GM12878 (cell line): ENCODE measurements around the gene S1PR2. TPM values are rescaled to one million over a fixed set of nuclear protein-coding genes. Genes with fewer than 3 reads are reported as not detected.

Experiments used
- ATAC-seq: fragments of 200-7000 bp; cut with Tn5 transposase; 3 replicates; pipeline ENCODE4 v1.9.1; 2020; ENCODE audit warnings: mild to moderate bottlenecking, moderate library complexity
- BruUV-seq: library from RNA; stranded (reverse); fragments of 400-500 nt; replicated peaks from 2 replicates; lab custom pipeline; 2021; lab: Mats Ljungman, UMichigan
- CTCF ChIA-PET: fragments of 300-600 bp; sonication (Branson Sonifier 250); formaldehyde crosslinking; extraction: SDS; loops from one replicate; lab custom pipeline; 2021; ENCODE audit warnings: inconsistent platforms; lab: Yijun Ruan, JAX
- POLR2A ChIA-PET: fragments of 350-600 bp; formaldehyde crosslinking; extraction: SDS; loops from one replicate; lab custom pipeline; 2021; ENCODE audit warnings: inconsistent platforms; lab: Charles Lee
- RAD21 ChIA-PET: fragments of 300-600 bp; sonication (Branson Sonifier 250); formaldehyde crosslinking; loops from one replicate; lab custom pipeline; 2023; ENCODE audit warnings: antibody characterized with exemption; ENCODE audit not compliant: unreplicated experiment; lab: Charles Lee
- SMC1A ChIA-PET: fragments of 300-600 bp; sonication (Branson Sonifier 250); formaldehyde crosslinking; loops from one replicate; lab custom pipeline; 2023; ENCODE audit not compliant: unreplicated experiment, uncharacterized antibody; lab: Charles Lee
- DNase-seq: peaks from one replicate; pipeline ENCODE4 v3.0.0-alpha.2; 2011; ENCODE audit warnings: low read depth, low spot score
- FAIRE-seq: peaks from 3 replicates; lab custom pipeline; 2011; peaks lifted over from hg19 to GRCh38; lab: Jason Lieb, UNC
- H2AFZ ChIP-seq: 2 replicates; pipeline ENCODE4 v1.6.0; 2011; ENCODE audit warnings: low read depth, low read length, control low read depth; ENCODE audit not compliant: control insufficient read depth
- H3K27ac ChIP-seq: 2 replicates; pipeline ENCODE4 v1.5.1; 2011; ENCODE audit warnings: control low read depth; ENCODE audit not compliant: control insufficient read depth, insufficient read depth
- H3K27me3 ChIP-seq, 2 experiments: replicated peaks in 1 of 2; 2 replicates each; pipeline versions ENCODE4 v1.6.0 to v1.6.1; 2011; ENCODE audit warnings: low read length in 1 of 2; ENCODE audit not compliant: control insufficient read depth in 2 of 2, insufficient read depth in 2 of 2
- H3K36me3 ChIP-seq, 2 experiments: 2 replicates each; pipeline ENCODE4 v1.5.1; 2011; ENCODE audit warnings: low read length in 1 of 2; ENCODE audit not compliant: control insufficient read depth in 2 of 2, insufficient read depth in 2 of 2
- H3K4me1 ChIP-seq: 2 replicates; pipeline ENCODE4 v1.6.1; 2011; ENCODE audit warnings: mild to moderate bottlenecking, low read length, moderate library complexity, mixed read lengths; ENCODE audit not compliant: control insufficient read depth, insufficient read depth
- H3K4me2 ChIP-seq: 2 replicates; pipeline ENCODE4 v1.6.0; 2011; ENCODE audit warnings: control low read depth; ENCODE audit not compliant: control insufficient read depth, insufficient read depth
- H3K4me3 ChIP-seq: fragments of 200-600 bp; sonication (generic); 2 replicates; pipeline ENCODE4 v1.5.1; 2016
- H3K79me2 ChIP-seq: 2 replicates; pipeline ENCODE4 v1.6.0; 2011; ENCODE audit warnings: low read length; ENCODE audit not compliant: control insufficient read depth, insufficient read depth
- H3K9ac ChIP-seq: 2 replicates; pipeline ENCODE4 v1.8.0; 2011; ENCODE audit warnings: low read length, control low read depth, mixed read lengths; ENCODE audit not compliant: control insufficient read depth, insufficient read depth
- H3K9me3 ChIP-seq: replicated peaks from 3 replicates; pipeline ENCODE4 v1.5.1; 2011; ENCODE audit warnings: mild to moderate bottlenecking, low read length; ENCODE audit not compliant: control insufficient read depth, insufficient read depth
- H4K20me1 ChIP-seq: 2 replicates; pipeline ENCODE4 v1.6.0; 2011; ENCODE audit not compliant: control insufficient read depth, insufficient read depth
- CBX3 ChIP-seq: fragments of 200-600 bp; sonication (generic); IDR thresholded peaks from 2 replicates; pipeline ENCODE4 v1.6.1; 2016; ENCODE audit warnings: low read depth, borderline replicate concordance
- E4F1 ChIP-seq: fragments of 450-650 bp; IDR thresholded peaks from 2 replicates; pipeline ENCODE4 v1.6.1; 2018; ENCODE audit warnings: borderline replicate concordance, mild to moderate bottlenecking; ENCODE audit not compliant: partially characterized antibody
- ETV6 ChIP-seq, 2 experiments: fragments of 450-650 bp in 1 of 2; IDR thresholded peaks in 1 of 2; conservative IDR thresholded peaks in 1 of 2; 2 replicates each; pipeline ENCODE4 v1.6.1; 2014; ENCODE audit warnings: antibody characterized with exemption in 1 of 2, borderline replicate concordance in 1 of 2, low read depth in 1 of 2, mild to moderate bottlenecking in 1 of 2, moderate library complexity in 1 of 2
- FOXM1 ChIP-seq: IDR thresholded peaks from 2 replicates; pipeline ENCODE4 v1.6.1; 2012; ENCODE audit warnings: low read depth, mild to moderate bottlenecking, inconsistent platforms, low read length, moderate library complexity
- GABPA ChIP-seq: IDR thresholded peaks from 2 replicates; pipeline ENCODE4 v1.6.1; 2014; ENCODE audit warnings: antibody characterized with exemption, low read depth, mild to moderate bottlenecking, inconsistent platforms
- MTA3 ChIP-seq: IDR thresholded peaks from 2 replicates; pipeline ENCODE4 v1.6.1; 2012; ENCODE audit warnings: low read length, inconsistent platforms, borderline replicate concordance
- NBN ChIP-seq: fragments of 450-650 bp; IDR thresholded peaks from 2 replicates; pipeline ENCODE4 v1.6.1; 2016
- NFYA ChIP-seq: IDR thresholded peaks from 2 replicates; pipeline ENCODE4 v1.6.1; 2011; ENCODE audit warnings: low read depth, mild to moderate bottlenecking, low read length, improper control_type of control experiment, borderline replicate concordance
- PKNOX1 ChIP-seq: fragments of 450-650 bp; IDR thresholded peaks from 2 replicates; pipeline ENCODE4 v1.6.1; 2016; ENCODE audit warnings: mild to moderate bottlenecking
- POLR2AphosphoS5 ChIP-seq: IDR thresholded peaks from 2 replicates; pipeline ENCODE4 v1.6.1; 2011; ENCODE audit warnings: mild to moderate bottlenecking, low read length, inconsistent platforms
- SRF ChIP-seq, 2 experiments: IDR thresholded peaks; 2 replicates each; pipeline ENCODE4 v1.6.1; 2011; ENCODE audit warnings: low read depth in 2 of 2, low read length in 2 of 2, mild to moderate bottlenecking in 1 of 2, moderate library complexity in 1 of 2
- TARDBP ChIP-seq: IDR thresholded peaks from 2 replicates; pipeline ENCODE4 v1.6.1; 2016; ENCODE audit warnings: borderline replicate concordance
- USF2 ChIP-seq: IDR thresholded peaks from 2 replicates; pipeline ENCODE4 v1.6.1; 2011; ENCODE audit warnings: low read depth, low read length, improper control_type of control experiment, borderline replicate concordance
- WRNIP1 ChIP-seq: IDR thresholded peaks from 2 replicates; pipeline ENCODE4 v1.6.1; 2011; ENCODE audit warnings: low read depth, low read length, improper control_type of control experiment, borderline replicate concordance
- ZBTB4 ChIP-seq: fragments of 450-650 bp; formaldehyde crosslinking; IDR thresholded peaks from 2 replicates; pipeline ENCODE4 v1.4.0; 2022; ENCODE audit warnings: mild to moderate bottlenecking, moderate library complexity
- ZNF622 ChIP-seq: fragments of 450-650 bp; IDR thresholded peaks from 2 replicates; pipeline ENCODE4 v1.6.1; 2017; ENCODE audit warnings: mild to moderate bottlenecking, inconsistent platforms
- whole genome bisulfite sequencing: methylation state at CpG from one replicate; pipeline ENCODE4 v1.1.6; 2016; ENCODE audit warnings: low lambda C conversion rate; ENCODE audit not compliant: insufficient replicate concordance, insufficient coverage; ENCODE audit errors: missing lambda C conversion rate; 5-methylcytosine and 5-hydroxymethylcytosine counted together
- in situ Hi-C: fragments of 300-500 bp; cut with MboI; formaldehyde crosslinking; loops from 9 replicates; pipeline ENCODE4 v1.14.3; 2018; ENCODE audit warnings: mixed read lengths
- intact Hi-C: fragments of 100-400 bp; cut with micrococcal nuclease; formaldehyde crosslinking; loops from one replicate; pipeline ENCODE4 v1.14.2; 2022; ENCODE audit not compliant: unreplicated experiment
- polyA plus RNA-seq, 11 experiments: library from polyadenylated mRNA; depleted of rRNA in 4 of 11; unstranded in 6 of 11; stranded (reverse) in 5 of 11; fragments of >200 nt; fragmentation: Nextera tagmentation in 4 of 11; fragmentation: Illumina TruSeq in 1 of 11; extraction: Ambion mirVana in 4 of 11; extraction: Trizol in 1 of 11; gene quantifications; 1 replicate in 1 of 11; 2 replicates in 10 of 11; pipeline versions ENCODE4 v1.2.1 to v1.2.3, GENCODE V29; 2011 to 2016; ENCODE audit warnings: inconsistent platforms in 2 of 11, missing spikeins in 2 of 11, low read depth in 1 of 11
- total RNA-seq, 4 experiments: library from RNA; depleted of rRNA in 3 of 4; stranded (reverse); fragments of >200 nt in 3 of 4; fragmentation: Illumina TruSeq in 1 of 4; extraction: Trizol in 1 of 4; gene quantifications; 2 replicates each; pipeline versions ENCODE4 v1.2.1 to v1.2.3, GENCODE V29; 2013 to 2021

The S1PR2 gene
- total and polyA plus RNA-seq, 10 of the 15 experiments (the other 5 are each of a cell fraction or from before 2014, with no cell fraction given): 4.9 to 26.8 (median 11.6) TPM

- Histone ChIP-seq H3K36me3 (peaks cover 13 to 14% of the 10 kb centered on the region in 2 experiments; a peak in 3 of 4 replicates), H3K9ac (peak overlapping the region; percentile 18; the same call in 1 of the 2 replicates), H3K27me3 (no peaks in the 10 kb centered on the region), H4K20me1 (no peaks in the 10 kb centered on the region), H3K4me1 (no peaks in the 10 kb centered on the region; the same call in 1 of the 2 replicates), H3K4me3 (peak overlapping the region; percentile 57), H3K27ac (0 out of 2 replicates have a peak overlapping the region, but pooled peaks have one; percentile 4), H3K4me2 (peak overlapping the region; percentile 49), H2AFZ (no peak overlapping the region), H3K9me3 (no peaks in the 10 kb centered on the region), H3K79me2 (peaks cover 74% of the 10 kb centered on the region)
- BruUV-seq: no TSS peak
- intact Hi-C loops: loop anchor here (5.0 kb wide), 1 partner anchor 58 kb away; the partner anchor contains the start of gene RAVER1
- ChIA-PET POLR2A (interaction anchor here (0.6 to 4.7 kb wide), 6 partner anchors 14 to 624 kb away, joined by 3 to 32 read pairs (median 4); partner anchors contain the start of gene ICAM5), RAD21 (interaction anchor here (0.6 to 6.0 kb wide), 4 partner anchors 13 to 131 kb away, joined by 4 to 119 read pairs (median 9); partner anchors contain the start of genes ICAM4 and ICAM5), SMC1A (interaction anchor here (1.0 to 8.5 kb wide), 7 partner anchors 12 to 116 kb away, joined by 3 to 158 read pairs (median 5); partner anchors contain the start of genes ICAM4, ICAM5 and TYK2), CTCF (interaction anchor here (0.6 to 11.2 kb wide), 4 partner anchors 15 to 339 kb away, joined by 3 to 370 read pairs (median 4); partner anchors contain the start of genes ICAM5 and TYK2)
- DNase-seq (no peak), FAIRE-seq (no peak), ATAC-seq (no peak)
- TF ChIP-seq SRF (IDR thresholded peaks at IDR 0.05; ENCODE audit: low read depth in 2 of 2, low read length in 2 of 2) (no peak), FOXM1 (no peak), TARDBP (no peak), WRNIP1 (no peak), MTA3 (no peak), POLR2AphosphoS5 (no peak), ZNF622 (no peak), USF2 (no peak), PKNOX1 (no peak), CBX3 (no peak), ETV6 (conservative IDR thresholded peaks at IDR 0.05 in 1 of 2, IDR thresholded peaks at IDR 0.05 in 1 of 2; ENCODE audit: borderline replicate concordance in 1 of 2, low read depth in 1 of 2) (no peak), NBN (no peak), ZBTB4 (CRISPR knock-in tag) (no peak), E4F1 (no peak), NFYA (no peak), GABPA (no peak)
- in situ Hi-C loops: no loop called here
- 80% methylated on average over 10 of the region's 10 CpGs for WGBS
These were observed 43.5 kb upstream of the S1PR2 start for GRCh38 chr19:10274589-10274988.
